ENCODE results near the gene ETS1.

- TF ChIP-seq, protein P1, sequence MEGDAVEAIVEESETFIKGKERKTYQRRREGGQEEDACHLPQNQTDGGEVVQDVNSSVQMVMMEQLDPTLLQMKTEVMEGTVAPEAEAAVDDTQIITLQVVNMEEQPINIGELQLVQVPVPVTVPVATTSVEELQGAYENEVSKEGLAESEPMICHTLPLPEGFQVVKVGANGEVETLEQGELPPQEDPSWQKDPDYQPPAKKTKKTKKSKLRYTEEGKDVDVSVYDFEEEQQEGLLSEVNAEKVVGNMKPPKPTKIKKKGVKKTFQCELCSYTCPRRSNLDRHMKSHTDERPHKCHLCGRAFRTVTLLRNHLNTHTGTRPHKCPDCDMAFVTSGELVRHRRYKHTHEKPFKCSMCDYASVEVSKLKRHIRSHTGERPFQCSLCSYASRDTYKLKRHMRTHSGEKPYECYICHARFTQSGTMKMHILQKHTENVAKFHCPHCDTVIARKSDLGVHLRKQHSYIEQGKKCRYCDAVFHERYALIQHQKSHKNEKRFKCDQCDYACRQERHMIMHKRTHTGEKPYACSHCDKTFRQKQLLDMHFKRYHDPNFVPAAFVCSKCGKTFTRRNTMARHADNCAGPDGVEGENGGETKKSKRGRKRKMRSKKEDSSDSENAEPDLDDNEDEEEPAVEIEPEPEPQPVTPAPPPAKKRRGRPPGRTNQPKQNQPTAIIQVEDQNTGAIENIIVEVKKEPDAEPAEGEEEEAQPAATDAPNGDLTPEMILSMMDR (conservative IDR thresholded peaks at IDR 0.05; ENCODE audit: low read depth, low read length), result no peak
- no peak for TF ChIP-seq EZH2 (IDR thresholded peaks at IDR 0.05; ENCODE audit: borderline replicate concordance, low read depth, low read length, poor library complexity, severe bottlenecking)
Measured at GRCh38 chr11:128518493-128519207, 68.7 kb downstream of the ETS1 start.

Measured in A673 (cell line).